HG02840 (cell line): ENCODE results near the gene NRL.

ENCODE experiments used
- ATAC-seq: cut with Tn5 transposase; IDR thresholded peaks from one replicate; pipeline ENCODE4 v1.9.1; 2021; ENCODE audit warnings: mild to moderate bottlenecking, moderate library complexity, moderate number of reproducible peaks; ENCODE audit not compliant: unreplicated experiment, low FRiP score

The NRL gene

DNA sequence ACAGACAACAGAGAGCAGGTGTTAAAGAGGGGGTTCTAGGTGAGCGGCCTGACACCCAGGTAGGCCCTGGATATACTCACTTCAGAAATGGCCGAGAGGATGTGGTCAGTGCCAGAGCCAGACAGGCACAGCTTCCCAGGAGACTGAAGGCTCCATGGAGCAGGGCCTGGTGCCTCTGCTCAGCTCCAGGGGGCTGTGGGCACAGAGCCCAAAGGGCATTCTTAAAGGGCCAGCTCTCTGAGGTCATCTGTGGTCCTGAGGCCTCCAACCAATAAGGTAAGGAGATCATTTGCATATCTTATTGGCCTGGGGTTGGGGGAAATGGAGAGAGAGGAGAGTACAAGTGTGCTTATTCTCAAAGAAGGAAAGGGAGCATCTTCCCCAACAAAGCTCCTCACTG lies 30.3 kb downstream of the NRL start:
- ATAC-seq: no peak

DNA sequence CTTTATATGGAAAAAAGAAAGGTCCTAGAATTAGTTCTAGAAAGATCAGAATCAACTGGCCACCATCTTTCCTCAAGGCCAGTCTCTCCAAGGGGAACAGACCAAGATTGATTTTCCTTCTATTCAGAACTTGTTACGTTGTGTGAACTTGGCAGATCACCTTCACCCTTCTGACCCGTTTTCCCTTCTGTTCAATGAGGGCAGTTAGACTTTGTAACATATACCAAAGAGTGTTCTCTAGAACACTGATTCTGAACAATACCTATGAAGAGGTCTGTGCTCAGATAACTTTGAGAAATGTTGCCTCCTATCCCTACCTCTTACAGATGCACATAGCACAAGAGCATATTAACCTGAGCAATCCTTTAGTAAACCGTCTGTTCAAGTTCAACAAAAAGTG lies 31.3 kb downstream of the NRL start:
- ATAC-seq: no peak

DNA sequence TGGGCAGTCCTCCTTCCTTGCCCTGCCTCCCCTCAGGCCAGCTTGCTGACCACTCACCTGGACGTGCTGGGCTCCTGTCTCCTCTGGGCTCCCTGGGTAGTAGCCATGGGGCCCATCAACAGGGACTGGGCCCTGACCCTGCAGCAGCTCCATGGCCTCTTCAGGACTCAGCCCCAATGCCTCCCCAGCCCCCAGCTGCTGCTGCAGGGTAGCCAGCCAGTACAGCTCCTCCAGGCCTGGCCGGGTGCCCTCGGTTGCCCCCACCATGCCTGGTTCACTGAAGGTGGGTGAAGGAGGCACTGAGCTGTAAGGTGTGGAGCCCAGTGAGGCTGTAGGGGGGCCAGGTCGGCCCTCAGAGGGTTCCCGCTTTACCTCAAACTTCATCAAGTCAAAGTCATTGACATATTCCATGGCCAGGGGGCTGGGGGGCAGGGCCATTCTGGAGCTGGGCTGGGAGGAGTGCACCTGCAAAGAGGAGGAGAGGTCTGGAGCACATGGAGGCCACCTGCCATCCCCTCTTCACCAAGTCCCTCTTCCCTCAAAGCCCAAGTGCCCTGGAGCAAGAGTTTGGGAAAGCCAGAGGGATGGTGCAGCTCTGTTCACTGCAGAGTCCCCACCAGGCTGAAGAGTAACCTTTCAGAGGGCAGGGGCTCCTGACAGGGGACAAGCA lies 32.2 kb downstream of the NRL start:
- no peak for ATAC-seq

DNA sequence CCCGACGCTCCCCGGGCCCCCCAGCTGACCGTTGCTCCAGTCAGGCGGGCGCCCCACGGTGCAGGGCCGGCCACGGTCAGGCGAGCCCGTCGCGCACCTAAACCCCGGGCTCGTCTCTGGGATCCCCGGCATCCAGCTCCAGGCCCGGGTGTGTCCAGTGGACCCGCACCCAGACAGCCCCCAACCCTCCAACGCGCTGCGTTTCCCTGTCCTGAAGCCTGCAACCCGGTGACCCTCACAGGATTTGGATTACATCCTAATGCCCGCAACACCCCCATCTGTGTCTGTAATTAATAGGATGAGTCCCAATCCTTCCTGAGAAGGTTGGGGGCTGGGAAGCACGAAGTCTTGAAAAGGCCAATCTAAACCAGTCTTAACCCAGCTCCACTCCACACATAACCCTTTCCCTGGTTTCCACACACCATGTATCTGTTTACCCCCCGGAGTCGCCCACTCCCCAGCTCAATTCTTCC lies 33.0 kb downstream of the NRL start:
- no peak for ATAC-seq

DNA sequence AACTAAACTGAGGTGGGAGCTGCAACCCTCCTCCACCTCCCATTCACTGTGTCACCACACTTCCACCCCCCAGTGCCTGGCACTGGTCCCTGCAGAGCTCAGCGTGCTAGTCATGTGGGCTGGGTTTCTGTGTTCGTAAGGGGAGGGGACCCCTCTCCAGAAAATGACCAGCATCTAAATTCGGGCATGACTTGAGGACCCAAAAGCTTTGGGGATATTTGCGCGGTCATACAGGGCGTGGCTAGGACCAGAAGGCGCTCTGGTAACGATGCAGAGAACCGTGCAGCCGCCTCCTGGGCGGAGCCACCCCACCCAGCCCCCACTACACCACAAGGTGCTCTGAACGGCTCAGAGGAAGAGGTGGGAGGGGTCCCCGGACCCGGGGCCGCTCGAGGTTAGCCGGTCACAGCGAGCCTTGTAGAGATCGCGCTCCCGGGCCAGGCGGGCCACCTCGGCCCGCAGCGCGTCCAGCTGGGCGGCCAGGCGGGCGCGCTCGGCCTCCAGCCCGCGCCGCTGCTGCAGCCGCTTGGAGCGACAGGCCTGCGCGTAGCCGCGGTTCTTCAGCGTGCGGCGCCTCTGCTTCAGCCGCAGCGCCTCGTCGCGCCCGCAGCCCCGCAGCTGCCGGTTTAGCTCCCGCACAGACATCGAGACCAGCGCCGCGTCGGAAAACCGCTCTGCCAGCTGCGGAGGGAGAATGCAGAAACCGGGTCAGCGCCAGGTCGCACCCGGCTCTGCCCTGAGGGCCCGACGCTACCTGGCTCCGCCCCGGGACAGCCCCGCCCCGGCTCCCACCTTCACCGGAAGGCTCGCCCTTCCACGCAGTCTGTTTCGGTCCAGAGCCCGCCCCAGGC lies 33.6 kb downstream of the NRL start:
- peak; percentile 86 for ATAC-seq

DNA sequence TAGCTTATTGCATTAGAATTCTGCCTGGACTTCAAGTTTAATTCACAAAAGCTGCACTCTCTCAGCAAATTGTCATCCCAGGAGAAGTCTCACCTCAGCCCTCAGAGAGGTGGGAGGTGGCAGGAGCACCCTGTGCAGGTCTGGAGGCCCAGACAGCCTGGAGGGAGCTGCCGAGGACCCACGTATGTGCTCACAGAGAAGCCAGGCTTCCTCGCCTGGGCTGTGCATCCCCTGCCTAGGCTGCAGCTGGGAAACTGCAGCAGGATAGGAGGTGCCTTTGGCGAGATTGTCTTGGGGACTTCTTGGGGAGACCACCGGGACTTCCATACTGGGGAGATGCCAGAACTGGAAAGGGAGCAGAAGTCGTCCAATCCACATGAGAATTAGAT lies 34.6 kb downstream of the NRL start:
- ATAC-seq: no peak

DNA sequence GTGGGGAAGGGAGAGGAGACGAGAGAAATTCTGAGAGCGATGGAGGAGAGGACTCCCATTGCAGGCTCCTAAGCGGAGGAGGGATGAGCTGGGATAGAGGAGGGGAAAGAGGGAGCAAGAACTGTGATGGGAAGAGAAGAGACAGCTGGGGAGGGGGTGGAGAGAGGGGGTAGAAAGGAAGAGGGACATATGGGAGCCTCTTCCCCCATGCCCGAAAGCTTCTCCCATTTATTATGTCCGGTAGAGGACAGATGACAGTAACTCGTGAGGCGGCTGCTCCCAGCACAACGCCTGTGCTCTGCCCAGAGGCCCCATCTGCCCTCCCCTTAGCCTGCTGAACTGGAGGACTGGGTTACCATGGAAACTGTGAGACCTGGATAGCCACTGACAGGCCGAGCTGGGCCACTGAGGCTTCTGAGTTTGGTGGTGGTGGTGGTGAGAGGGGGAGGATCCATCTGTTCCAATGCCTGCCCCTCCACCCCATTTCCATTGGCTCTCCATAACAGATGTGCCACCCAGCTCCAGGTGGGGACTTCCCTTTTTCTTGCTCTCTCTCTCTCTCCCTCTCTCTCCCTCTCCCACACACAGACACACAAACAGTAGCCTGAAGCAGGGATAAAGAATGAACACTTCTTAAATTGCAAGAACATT lies 35.1 kb downstream of the NRL start:
- no peak for ATAC-seq

DNA sequence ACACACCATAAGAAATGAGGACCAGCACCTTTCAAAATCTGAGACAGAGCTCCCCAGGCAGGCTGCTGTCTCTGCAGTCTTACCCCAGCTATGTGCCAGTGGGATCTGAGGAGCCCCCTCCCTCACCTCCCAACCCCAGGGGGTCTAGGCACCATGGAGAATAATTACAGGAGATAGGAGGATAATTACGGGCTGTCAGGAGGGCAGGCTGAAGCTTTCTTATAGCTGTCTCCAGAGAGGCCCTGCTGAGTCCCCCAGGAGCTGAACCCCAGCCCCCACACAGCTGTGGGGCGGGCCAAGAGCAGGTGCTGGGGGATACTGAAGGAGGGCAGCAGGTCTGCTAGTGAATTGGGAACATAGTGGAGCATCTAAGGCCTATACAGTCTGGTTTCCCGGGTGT lies 36.6 kb downstream of the NRL start:
- no peak for ATAC-seq

DNA sequence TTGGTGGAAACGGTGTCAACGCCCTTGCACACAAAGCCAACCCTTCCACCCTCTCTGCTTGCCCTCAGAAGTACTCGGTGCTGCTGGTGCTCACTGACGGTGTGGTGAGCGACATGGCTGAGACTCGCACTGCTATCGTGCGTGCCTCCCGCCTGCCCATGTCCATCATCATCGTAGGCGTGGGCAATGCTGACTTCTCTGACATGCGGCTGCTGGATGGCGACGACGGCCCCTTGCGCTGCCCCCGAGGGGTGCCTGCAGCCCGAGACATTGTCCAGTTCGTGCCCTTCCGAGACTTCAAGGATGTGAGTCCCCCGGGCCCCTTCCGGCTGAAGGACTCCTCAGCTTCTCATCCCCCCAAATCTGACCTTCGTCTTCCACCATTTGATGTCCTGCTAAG lies 37.7 kb downstream of the NRL start:
- ATAC-seq: no peak

DNA sequence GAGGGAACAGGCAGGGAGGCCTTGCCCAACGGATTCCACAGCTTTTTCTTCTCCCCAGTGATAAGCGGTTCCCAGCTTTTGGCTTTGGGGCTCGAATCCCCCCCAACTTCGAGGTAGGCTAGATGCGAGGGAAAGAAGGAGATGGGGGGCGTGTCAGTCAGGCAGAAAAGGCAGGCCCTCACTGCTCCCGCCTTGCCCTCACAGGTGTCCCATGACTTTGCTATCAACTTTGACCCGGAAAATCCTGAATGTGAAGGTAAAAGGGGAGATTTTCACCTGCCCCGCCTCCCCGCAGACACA lies 38.5 kb downstream of the NRL start:
- no peak for ATAC-seq

DNA sequence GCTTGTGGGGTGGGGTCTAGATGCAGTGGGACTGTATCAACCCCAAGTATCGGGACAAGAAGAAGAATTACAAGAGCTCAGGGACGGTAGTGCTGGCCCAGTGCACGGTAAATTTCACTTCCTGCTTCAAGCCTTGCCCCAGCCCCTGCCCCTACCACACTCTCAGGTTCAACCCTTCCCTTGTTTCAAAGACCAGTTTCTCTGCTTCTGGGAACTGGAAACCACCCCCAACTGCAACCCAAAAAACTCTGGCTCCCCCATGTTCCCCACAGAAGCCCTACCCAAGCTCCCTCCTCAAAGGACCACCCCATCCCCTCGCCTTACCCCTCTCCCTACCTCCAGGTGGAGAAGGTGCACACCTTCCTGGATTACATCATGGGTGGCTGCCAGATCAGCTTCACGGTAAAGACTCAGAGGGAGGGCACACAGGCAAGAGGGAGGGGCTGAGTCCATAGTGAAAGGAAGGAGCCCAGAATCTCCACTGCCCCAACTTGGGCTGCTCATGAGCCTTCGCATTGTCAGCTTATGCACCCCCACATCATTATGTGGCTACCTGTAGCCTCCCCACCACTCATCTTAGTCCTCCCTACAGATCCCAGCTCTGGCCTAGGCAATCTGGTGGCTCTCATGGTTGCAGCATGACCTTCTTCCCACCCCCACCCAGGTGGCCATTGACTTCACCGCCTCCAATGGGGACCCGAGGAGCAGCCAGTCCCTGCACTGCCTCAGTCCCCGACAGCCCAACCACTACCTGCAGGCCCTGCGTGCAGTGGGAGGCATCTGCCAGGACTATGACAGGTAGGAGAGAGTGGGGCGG lies 39.1 kb downstream of the NRL start:
- no peak for ATAC-seq

DNA sequence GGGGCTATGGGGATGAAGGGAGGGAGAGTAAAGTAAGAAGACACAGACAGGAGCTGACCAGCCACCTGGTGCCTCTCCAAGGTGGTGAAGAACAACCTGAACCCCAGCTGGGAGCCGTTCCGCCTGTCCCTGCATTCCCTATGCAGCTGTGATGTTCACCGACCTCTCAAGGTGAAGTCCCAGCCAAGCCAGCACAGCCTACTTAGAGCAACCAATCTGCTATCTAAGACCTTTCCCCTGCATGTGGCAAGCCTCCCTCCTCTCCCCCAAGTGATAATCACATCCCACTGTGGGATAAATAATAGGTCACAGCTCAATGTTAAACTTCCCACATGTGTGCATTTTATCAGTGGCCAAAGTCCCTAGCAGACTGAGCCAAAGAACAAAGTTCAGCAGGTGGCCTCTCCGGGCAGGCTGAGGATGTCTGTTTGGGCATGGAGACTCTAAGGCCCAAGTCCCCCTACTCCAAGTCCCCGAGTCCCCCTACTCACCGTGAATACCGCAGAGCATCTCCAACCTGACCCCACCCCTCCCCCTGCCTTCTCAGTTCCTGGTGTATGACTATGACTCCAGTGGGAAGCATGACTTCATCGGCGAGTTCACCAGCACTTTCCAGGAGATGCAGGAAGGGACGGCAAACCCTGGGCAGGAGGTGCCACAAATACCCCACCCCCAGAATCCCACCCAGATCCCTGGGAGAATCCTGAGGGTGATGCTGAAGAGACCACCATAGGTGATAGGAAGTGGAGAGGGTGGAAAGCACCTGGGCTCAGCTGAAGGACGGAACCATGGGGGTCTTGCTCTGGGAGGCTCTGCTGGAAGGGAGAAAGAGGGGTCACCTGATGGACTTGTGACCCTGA lies 39.9 kb downstream of the NRL start:
- ATAC-seq: no peak

DNA sequence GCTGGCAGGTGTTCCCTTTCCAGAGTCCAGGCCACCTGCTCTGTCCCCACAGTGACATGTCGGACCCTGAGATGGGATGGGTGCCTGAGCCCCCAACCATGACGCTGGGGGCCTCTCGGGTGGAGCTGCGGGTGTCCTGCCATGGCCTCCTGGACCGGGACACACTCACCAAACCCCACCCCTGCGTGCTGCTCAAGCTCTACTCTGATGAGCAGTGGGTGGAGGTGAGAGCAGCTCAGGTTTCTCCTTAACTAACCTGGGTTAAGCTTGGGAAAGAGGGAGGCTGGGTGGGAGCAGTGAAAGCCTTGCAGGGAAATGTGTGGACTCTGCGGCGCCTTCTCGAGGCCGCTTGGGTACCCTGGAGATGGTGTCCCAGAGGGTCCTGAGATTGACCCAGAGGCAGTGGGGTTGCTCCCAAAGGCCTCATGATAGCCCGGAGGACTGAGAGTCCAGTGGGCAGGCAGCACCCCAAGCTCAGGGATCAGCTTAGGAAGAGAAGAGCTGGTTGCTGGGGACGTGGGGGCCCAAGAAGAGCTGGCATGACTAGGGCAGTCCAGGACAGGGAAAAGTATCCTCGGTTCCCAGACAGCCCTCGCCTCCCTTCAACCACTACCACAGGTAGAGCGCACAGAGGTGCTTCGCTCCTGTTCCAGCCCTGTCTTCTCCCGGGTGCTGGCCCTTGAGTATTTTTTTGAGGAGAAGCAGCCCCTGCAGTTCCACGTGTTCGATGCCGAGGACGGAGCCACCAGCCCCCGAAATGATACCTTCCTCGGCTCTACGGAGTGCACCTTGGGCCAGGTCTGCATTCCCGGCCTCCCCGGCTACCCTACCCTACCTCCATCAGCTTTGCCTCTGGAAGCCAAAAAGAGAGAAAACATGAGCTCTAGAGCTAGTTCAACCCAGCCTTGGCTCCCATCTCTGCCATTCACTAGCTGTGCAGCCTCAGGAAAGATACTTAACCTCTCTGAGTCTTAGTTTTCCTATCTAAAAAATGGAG lies 41.6 kb downstream of the NRL start:
- ATAC-seq: no peak

DNA sequence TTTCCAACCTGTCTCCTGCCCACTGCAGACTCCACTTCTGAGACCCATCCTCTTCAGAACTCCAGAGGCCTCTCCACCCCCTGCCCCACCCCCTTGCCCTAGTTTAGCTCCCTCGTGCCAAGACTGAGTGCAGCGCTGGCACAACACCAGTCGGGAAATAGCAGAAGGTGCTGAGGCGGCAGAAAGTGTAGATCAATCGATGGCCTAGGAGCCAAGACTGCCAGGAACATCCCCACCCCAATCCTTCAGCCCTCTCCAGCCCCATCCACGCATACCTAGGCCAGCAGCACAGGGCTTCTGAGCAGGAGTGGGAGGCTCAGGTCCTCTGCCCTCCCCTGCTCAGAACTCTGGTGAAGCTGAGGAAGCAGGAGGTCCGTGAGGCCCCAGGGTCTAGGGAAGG lies 42.3 kb downstream of the NRL start:
- ATAC-seq: no peak

DNA sequence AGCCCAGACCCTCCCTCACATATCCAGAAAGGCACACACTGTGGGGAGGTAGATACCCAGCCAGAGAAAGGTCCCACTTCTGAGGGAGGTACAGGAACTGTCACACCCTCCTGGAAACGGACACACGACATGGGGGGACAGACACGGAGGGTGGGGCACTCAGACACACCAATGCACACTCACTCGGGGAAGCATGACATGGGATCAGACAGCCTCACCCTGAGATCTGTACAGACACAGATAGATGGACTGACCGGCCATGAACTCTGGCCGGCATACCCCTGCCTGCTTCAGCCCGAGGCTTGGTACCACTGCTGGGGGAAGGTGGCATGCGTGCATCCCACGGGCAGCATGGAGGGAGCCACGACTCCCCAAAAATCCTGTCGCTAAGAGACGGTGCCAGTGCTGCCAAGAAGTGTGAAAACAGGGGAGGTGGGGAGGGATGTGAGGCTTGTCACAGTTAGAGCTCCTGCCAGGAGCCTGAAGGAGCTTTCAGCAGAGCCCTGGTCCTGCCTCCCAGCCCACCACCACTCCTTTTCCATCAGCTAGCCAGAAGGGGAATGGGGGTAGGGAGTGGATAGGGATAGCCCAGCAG lies 42.8 kb downstream of the NRL start:
- no peak for ATAC-seq

DNA sequence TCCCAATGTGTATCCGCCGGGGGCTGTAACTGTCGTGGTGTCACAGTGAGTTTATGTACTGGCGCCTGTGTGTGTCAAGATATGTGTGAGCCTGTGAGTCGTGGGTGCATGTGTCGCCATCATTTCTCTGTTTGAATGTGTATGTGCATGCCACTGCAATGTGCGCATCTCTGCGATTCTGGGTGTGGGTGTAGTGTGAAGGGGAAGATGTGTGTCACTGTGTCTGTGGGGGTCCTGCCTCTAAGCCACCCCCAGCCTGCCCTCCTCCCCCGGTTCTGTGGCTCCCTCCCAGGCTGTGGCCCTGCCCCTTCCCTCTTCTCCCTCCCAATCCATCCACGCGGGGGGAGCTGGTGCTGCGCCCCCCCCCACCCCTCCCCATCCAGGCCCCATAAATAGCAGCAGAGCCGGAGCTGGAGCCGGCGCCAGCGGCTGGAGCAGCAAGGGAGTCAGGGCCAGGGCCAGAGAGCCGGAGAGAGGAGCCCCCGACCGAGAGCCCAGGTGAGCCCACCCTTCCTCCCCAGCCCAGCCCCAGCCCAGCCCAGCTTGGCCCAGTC lies 43.5 kb downstream of the NRL start, which contains the start of gene CPNE6:
Gene CPNE6 (plus strand): TSS at position 419 of the 554 bp plus-strand sequence. CDS start 1,375 bp downstream, outside the sequence.
- no peak for ATAC-seq

DNA sequence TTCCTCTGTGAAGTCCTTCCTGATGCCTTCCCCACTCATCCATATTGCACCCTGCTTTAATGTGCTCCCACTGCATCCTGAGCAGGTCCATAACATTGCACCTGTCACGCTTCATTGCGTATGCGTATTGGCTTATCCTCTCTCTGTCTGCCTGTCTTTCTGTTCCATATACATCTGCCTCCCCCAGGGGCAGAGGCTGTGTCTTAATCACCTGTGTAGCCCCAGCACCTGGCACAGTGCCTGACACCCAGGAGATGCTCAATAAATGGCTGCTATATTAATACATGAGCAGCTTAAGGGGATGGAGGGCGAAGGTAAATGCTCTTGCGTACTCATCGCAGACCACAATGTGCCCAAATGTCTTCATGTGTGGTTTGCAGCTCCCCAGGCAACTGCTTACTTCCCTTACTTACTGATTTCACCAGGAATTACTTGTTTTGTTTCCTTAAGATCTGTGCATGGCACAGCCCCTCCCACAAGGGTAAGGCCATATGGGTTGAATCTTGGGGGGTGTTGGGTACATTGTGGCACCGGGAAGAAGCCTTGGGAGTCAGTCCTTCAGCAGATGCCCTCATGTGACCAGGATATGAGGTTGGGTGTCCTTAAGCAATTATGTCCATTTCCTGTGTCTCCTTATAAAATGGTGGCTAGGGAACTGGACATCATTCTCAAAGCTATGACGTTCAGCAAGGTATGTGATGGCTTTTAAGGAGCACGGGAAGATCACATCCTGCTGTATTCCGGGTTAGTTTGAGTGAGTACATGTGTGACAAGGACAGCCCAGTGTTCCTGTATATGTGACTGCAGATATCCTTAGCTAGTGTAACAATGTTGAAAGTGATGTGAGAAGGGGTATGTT lies 44.2 kb downstream of the NRL start:
- no peak for ATAC-seq
